Activated naive CD4-positive, alpha-beta T cell treated with anti-CD3 and anti-CD28 coated beads, Interleukin-2, amount 50 U/mL, for 16 hours (primary cell): ENCODE data around the gene JAKMIP3.

ENCODE experiments used
- DNase-seq: peaks from one replicate; pipeline ENCODE4 v3.0.0-alpha.2; 2020

Gene JAKMIP3

GRCh38 chr10:132045324-132045723, 20.4 kb upstream of the JAKMIP3 start:
- DNase-seq: no peak

GRCh38 chr10:132047575-132048293, 18.0 kb upstream of the JAKMIP3 start:
- DNase-seq: no peak

- DNase-seq: no peak
Observed at GRCh38 chr10:132048294-132048667, 17.5 kb upstream of the JAKMIP3 start.

GRCh38 chr10:132050191-132050590, 15.6 kb upstream of the JAKMIP3 start:
- DNase-seq: no peak

- DNase-seq: no peak
Observed at GRCh38 chr10:132052124-132052523, 13.6 kb upstream of the JAKMIP3 start.

- no peak for DNase-seq
Observed at GRCh38 chr10:132054564-132054963, 11.2 kb upstream of the JAKMIP3 start.

GRCh38 chr10:132055616-132056015, 10.1 kb upstream of the JAKMIP3 start:
- no peak for DNase-seq

GRCh38 chr10:132056663-132057062, 9.1 kb upstream of the JAKMIP3 start:
- DNase-seq: no peak

- DNase-seq: no peak
Observed at GRCh38 chr10:132057191-132057681, 8.5 kb upstream of the JAKMIP3 start.

- DNase-seq: no peak
Observed at GRCh38 chr10:132058111-132058745, 7.5 kb upstream of the JAKMIP3 start.

- DNase-seq: no peak
Observed at GRCh38 chr10:132058793-132059759, 6.7 kb upstream of the JAKMIP3 start.

- DNase-seq: no peak
Observed at GRCh38 chr10:132059760-132060508, 5.8 kb upstream of the JAKMIP3 start.

- DNase-seq: no peak
Observed at GRCh38 chr10:132061030-132061429, 4.7 kb upstream of the JAKMIP3 start.

GRCh38 chr10:132061465-132061864, 4.3 kb upstream of the JAKMIP3 start:
- no peak for DNase-seq

GRCh38 chr10:132062116-132062515, 3.6 kb upstream of the JAKMIP3 start:
- no peak for DNase-seq

GRCh38 chr10:132062641-132063390, 2.9 kb upstream of the JAKMIP3 start:
- no peak for DNase-seq

- no peak for DNase-seq
Observed at GRCh38 chr10:132063432-132063831, 2.3 kb upstream of the JAKMIP3 start.

GRCh38 chr10:132064082-132064755, 1.5 kb upstream of the JAKMIP3 start:
- DNase-seq: no peak

GRCh38 chr10:132064771-132065437, 842 bp upstream of the JAKMIP3 start:
- DNase-seq: no peak

GRCh38 chr10:132066186-132066585, 440 bp downstream of the JAKMIP3 start:
- DNase-seq: no peak

- no peak for DNase-seq
Observed at GRCh38 chr10:132066812-132067211, 1.1 kb downstream of the JAKMIP3 start.
